ENCODE data around the gene NOS3. TPM values are rescaled to one million over a fixed set of nuclear protein-coding genes. Genes with fewer than 3 reads are reported as not detected.
A peak's percentile ranks its signal among the peaks of the same experiment; 100 is the strongest.

Gene NOS3
- total and polyA plus RNA-seq, 2 donors from 2014 or later, result 9.3 to 51.7 TPM

- H3K9me3 ChIP-seq (ENCODE audit: control insufficient read depth in 2 of 3, insufficient read depth in 1 of 3, low read length in 3 of 3), result no peaks in the 10 kb centered on the region
- H3K9ac ChIP-seq (ENCODE audit: low read length in 3 of 3), result no peak overlapping the region
- intact Hi-C loops (cut with DNase I), result no loop called here
- H3K27ac ChIP-seq (ENCODE audit: low read depth in 2 of 2, low read length in 2 of 2), result no peak overlapping the region
- DNase-seq (peak in 2 of 5 donors; percentile 51 to 54), FAIRE-seq (no peak)
- no peak for TF ChIP-seq CTCF (IDR thresholded peaks at IDR 0.05; ENCODE audit: borderline replicate concordance, extremely low read depth, insufficient read depth)
- no peaks in the 10 kb centered on the region for H3K36me3 ChIP-seq (ENCODE audit: control insufficient read depth in 2 of 3, insufficient read depth in 3 of 3, low read length in 3 of 3)
- no peaks in the 10 kb centered on the region for H3K27me3 ChIP-seq (ENCODE audit: control insufficient read depth, insufficient read depth, low read length)
- H3K4me1 ChIP-seq (ENCODE audit: control insufficient read depth in 2 of 3, insufficient read depth in 2 of 3, low read depth in 1 of 3, low read length in 3 of 3), result no peaks in the 10 kb centered on the region
- no peak overlapping the region for H3K4me3 ChIP-seq (ENCODE audit: low read length in 3 of 3)
Observed at GRCh38 chr7:150942591-150943452, 48.0 kb upstream of the NOS3 start.

- no peak overlapping the region for H3K27ac ChIP-seq (ENCODE audit: low read depth in 2 of 2, low read length in 2 of 2)
- intact Hi-C loops (cut with DNase I), result no loop called here
- no peak for TF ChIP-seq CTCF (IDR thresholded peaks at IDR 0.05; ENCODE audit: borderline replicate concordance, extremely low read depth, insufficient read depth)
- no peak for FAIRE-seq
- no peaks in the 10 kb centered on the region for H3K4me1 ChIP-seq (ENCODE audit: control insufficient read depth in 2 of 3, insufficient read depth in 2 of 3, low read depth in 1 of 3, low read length in 3 of 3)
- peak in 1 of 5 donors; percentile 16 for DNase-seq
- no peaks in the 10 kb centered on the region for H3K9me3 ChIP-seq (ENCODE audit: control insufficient read depth in 2 of 3, insufficient read depth in 1 of 3, low read length in 3 of 3)
- no peaks in the 10 kb centered on the region for H3K27me3 ChIP-seq (ENCODE audit: control insufficient read depth, insufficient read depth, low read length)
- H3K36me3 ChIP-seq (ENCODE audit: control insufficient read depth in 2 of 3, insufficient read depth in 3 of 3, low read length in 3 of 3), result no peaks in the 10 kb centered on the region
- no peak overlapping the region for H3K9ac ChIP-seq (ENCODE audit: low read length in 3 of 3)
- no peak overlapping the region for H3K4me3 ChIP-seq (ENCODE audit: low read length in 3 of 3)
Observed at GRCh38 chr7:150943453-150943814, 47.4 kb upstream of the NOS3 start.

- Histone ChIP-seq H3K27me3 (ENCODE audit: control insufficient read depth, insufficient read depth, low read length) (no peaks in the 10 kb centered on the region), H3K9me3 (ENCODE audit: control insufficient read depth in 2 of 3, insufficient read depth in 1 of 3, low read length in 3 of 3) (no peaks in the 10 kb centered on the region), H3K27ac (ENCODE audit: low read depth in 2 of 2, low read length in 2 of 2) (no peak overlapping the region), H3K4me3 (ENCODE audit: low read length in 3 of 3) (no peak overlapping the region), H3K4me1 (ENCODE audit: control insufficient read depth in 2 of 3, insufficient read depth in 2 of 3, low read depth in 1 of 3, low read length in 3 of 3) (no peaks in the 10 kb centered on the region), H3K36me3 (ENCODE audit: control insufficient read depth in 2 of 3, insufficient read depth in 3 of 3, low read length in 3 of 3) (no peaks in the 10 kb centered on the region), H3K9ac (ENCODE audit: low read length in 3 of 3) (no peak overlapping the region)
- TF ChIP-seq CTCF (IDR thresholded peaks at IDR 0.05; ENCODE audit: borderline replicate concordance, extremely low read depth, insufficient read depth), result no peak
- intact Hi-C loops (cut with DNase I), result no loop called here
- DNase-seq (peak in 2 of 5 donors; percentile 48 to 52), FAIRE-seq (no peak)
Observed at GRCh38 chr7:150944066-150945042, 46.5 kb upstream of the NOS3 start.
